Skeletal muscle tissue (tissue), 4 donors: ENCODE data around the gene ZNF557. TPM values are rescaled to one million over a fixed set of nuclear protein-coding genes. Genes with fewer than 3 reads are reported as not detected.
A peak's percentile ranks its signal among the peaks of the same experiment; 100 is the strongest.

Experiments
- H3K27ac ChIP-seq: one replicate; pipeline ENCODE4 v1.7.0; 2013; ENCODE audit warnings: mild to moderate bottlenecking, low read depth, low read length, inconsistent platforms
- H3K27me3 ChIP-seq, 3 donors: one replicate each; pipeline ENCODE4 v1.7.0; 2013; ENCODE audit warnings: low read length in 3 of 3; ENCODE audit not compliant: control insufficient read depth in 3 of 3, insufficient read depth in 3 of 3
- H3K36me3 ChIP-seq, 3 donors: one replicate each; pipeline ENCODE4 v1.7.0; 2013; ENCODE audit warnings: low read length in 3 of 3; ENCODE audit not compliant: control insufficient read depth in 3 of 3, insufficient read depth in 3 of 3
- H3K4me1 ChIP-seq, 3 donors: one replicate each; pipeline ENCODE4 v1.7.0; 2013; ENCODE audit warnings: low read length in 3 of 3, mild to moderate bottlenecking in 3 of 3; ENCODE audit not compliant: control insufficient read depth in 3 of 3, insufficient read depth in 3 of 3
- H3K4me3 ChIP-seq, 3 donors: one replicate each; pipeline ENCODE4 v1.7.0; 2013; ENCODE audit warnings: low read length in 3 of 3
- H3K9ac ChIP-seq, 3 donors: one replicate each; pipeline ENCODE4 v1.7.0; 2013; ENCODE audit warnings: low read length in 3 of 3, mild to moderate bottlenecking in 3 of 3, moderate library complexity in 2 of 3, low read depth in 1 of 3
- H3K9me3 ChIP-seq, 3 donors: one replicate each; pipeline ENCODE4 v1.7.0; 2013; ENCODE audit warnings: low read length in 3 of 3; ENCODE audit not compliant: control insufficient read depth in 3 of 3
- total RNA-seq: library from RNA; depleted of rRNA; stranded (reverse); fragments of >200 nt; gene quantifications from one replicate; pipeline ENCODE4 v1.2.3, GENCODE V29; 2014
- donor health status: Osteomylitis.

ZNF557 gene
- total RNA-seq, 1 donor from 2014 or later: 16.7 TPM

DNA sequence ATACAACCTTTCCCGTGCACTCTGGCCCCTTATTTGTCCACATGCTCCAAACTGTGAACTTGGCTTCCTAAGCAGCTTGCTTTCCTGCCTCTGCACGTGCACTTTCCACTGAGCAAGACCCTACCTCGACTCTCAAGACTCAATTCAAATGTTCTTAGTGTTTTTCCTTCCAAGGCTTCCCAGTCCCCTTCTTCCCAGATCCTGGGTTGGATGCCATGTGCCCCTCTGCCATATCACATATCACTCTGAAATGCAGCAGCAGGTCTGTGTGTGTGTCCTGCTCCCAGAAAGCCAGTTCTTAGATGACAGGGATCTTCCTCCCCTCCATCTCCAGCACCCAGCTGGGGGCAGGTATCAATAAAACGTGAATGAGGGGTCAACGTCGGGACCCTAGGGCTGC is 3.0 kb downstream of the ZNF557 start:
- no peak overlapping the region for H3K4me3 ChIP-seq
- no peak overlapping the region for H3K27ac ChIP-seq
- peaks cover 2 to 10% (median 3%) of the 10 kb centered on the region in 3 donors for H3K9me3 ChIP-seq
- peaks cover 48 to 54% (median 54%) of the 10 kb centered on the region in 3 donors for H3K36me3 ChIP-seq
- peaks cover 4 to 14% (median 7%) of the 10 kb centered on the region in 3 donors for H3K4me1 ChIP-seq
- no peaks in the 10 kb centered on the region for H3K27me3 ChIP-seq
- no peak overlapping the region for H3K9ac ChIP-seq

DNA sequence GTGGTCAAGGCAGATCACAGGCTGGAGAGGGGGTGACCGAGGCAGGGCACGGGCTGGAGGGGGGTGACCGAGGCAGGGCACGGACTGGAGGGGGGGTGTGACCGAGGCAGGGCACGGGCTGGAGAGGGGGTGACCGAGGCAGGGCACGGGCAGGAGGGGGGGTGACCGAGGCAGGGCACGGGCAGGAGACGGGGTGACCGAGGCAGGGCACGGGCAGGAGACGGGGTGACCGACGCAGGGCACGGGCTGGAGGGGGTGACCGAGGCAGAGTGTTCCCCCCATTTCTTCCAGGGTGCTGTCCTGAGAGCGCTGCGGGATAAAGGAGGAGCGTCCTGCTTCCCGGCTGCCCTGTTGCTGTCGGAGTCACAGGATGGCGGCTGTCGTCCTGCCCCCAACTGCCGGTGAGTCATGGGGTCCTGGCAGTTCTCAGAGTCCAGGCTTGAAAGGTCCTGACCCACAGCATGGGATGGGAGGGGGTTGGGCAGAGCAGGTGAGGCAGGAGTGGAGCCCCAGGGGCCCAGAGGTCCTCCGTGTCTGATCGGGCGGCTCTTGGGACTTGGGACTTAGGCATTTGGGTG is 5.3 kb downstream of the ZNF557 start:
- Histone ChIP-seq H3K36me3 (peaks cover 63 to 75% (median 71%) of the 10 kb centered on the region in 3 donors), H3K9ac (no peak overlapping the region), H3K4me3 (no peak overlapping the region), H3K27ac (no peak overlapping the region), H3K9me3 (peaks cover 5 to 24% (median 11%) of the 10 kb centered on the region in 3 donors), H3K27me3 (no peaks in the 10 kb centered on the region), H3K4me1 (peaks cover 4 to 9% (median 7%) of the 10 kb centered on the region in 3 donors)

DNA sequence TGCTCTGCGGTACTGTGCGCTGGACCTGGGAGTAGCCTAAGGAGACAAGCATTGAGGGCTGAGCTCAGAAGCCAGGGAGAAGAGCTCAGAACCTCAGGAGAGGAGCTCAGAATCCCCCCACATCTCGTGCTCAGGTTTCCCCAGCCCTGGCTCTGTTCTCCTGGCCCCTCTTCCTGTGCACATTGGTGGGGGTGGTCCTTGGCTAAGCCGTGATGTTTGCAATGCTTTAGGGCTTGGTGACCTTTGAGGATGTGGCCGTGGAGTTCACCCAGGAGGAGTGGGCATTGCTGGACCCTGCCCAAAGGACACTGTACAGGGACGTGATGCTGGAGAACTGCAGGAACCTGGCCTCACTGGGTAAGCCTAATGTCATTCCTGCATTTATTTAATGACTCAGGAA is 6.6 kb downstream of the ZNF557 start:
- no peaks in the 10 kb centered on the region for H3K4me1 ChIP-seq
- H3K4me3 ChIP-seq: no peak overlapping the region
- no peak overlapping the region for H3K27ac ChIP-seq
- H3K9me3 ChIP-seq: peaks cover 11 to 36% (median 22%) of the 10 kb centered on the region in 3 donors
- no peak overlapping the region for H3K9ac ChIP-seq
- H3K27me3 ChIP-seq: no peaks in the 10 kb centered on the region
- peaks cover 74 to 85% (median 79%) of the 10 kb centered on the region in 3 donors for H3K36me3 ChIP-seq

DNA sequence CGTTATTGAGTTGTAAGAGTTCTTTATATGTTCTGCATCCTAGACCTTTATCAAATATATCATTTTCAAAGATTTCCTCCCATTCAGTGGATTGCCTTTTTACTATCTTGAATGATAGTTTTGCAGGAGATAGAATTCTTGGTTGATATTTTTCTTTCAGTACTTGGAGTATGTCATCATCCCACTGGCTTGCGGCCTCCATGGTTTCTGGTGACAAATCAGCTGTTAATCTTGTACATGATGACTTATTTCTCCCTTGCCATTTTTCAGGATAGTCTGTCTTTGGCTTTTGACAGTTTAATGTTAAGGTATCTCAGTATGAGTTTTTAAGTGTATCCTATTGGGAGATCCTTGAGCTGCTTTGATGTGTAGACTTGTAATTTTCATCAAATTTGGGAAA is 8.5 kb downstream of the ZNF557 start:
- Histone ChIP-seq H3K4me1 (no peaks in the 10 kb centered on the region), H3K27me3 (no peaks in the 10 kb centered on the region), H3K9me3 (peaks cover 23 to 53% (median 35%) of the 10 kb centered on the region in 3 donors), H3K9ac (no peak overlapping the region), H3K36me3 (peaks cover 80 to 94% (median 87%) of the 10 kb centered on the region in 3 donors), H3K27ac (no peak overlapping the region), H3K4me3 (no peak overlapping the region)

DNA sequence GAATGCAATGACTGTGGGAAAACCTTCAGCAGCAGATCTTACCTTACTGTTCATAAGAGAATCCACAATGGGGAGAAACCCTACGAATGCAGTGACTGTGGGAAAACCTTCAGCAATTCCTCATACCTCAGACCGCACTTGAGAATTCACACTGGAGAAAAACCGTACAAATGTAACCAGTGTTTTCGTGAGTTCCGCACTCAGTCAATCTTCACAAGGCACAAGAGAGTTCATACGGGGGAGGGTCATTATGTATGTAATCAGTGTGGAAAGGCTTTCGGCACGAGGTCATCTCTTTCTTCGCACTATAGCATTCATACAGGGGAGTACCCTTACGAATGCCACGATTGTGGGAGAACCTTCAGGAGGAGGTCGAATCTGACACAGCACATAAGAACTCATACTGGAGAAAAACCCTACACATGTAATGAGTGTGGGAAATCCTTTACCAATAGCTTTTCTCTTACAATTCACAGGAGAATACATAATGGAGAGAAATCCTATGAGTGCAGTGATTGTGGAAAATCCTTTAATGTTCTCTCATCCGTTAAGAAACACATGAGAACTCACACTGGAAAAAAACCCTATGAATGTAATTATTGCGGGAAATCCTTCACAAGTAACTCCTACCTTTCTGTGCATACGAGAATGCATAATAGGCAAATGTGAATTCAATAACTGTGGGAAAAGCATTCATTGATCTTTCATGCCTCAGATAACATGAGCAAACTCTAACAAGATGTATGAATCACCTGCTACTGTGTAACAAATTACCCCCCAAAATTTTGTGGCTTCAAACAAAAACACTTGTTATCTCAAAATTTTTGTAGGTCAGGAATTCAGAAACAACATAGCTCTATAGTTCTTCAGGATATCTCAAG is 13.8 kb downstream of the ZNF557 start:
- no peak overlapping the region for H3K27ac ChIP-seq

DNA sequence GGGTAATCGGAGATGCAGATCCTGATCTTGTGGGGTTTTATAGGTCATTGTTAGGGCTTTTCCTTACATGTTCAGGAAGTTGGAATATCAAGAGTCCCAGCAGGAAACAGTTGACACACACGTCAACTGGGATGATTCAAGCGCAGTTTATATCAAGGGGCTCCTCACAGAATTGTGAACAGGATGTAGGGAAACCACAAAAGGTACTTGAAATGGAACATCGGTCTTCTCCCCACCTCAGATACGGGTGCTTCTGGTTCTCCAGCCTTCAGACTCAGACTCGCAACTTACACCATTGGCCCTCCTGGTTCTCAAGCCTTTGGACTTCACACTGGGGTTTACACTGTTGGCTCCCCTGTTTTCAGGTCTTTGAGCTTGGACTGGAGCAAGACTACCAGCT is 19.5 kb downstream of the ZNF557 start:
- H3K36me3 ChIP-seq: peaks cover 29 to 33% (median 30%) of the 10 kb centered on the region in 3 donors
- peaks cover 23 to 27% (median 26%) of the 10 kb centered on the region in 3 donors for H3K9me3 ChIP-seq
- H3K27ac ChIP-seq: no peak overlapping the region
- H3K4me1 ChIP-seq: no peaks in the 10 kb centered on the region
- H3K9ac ChIP-seq: no peak overlapping the region
- H3K27me3 ChIP-seq: no peaks in the 10 kb centered on the region
- peak overlapping the region in 2 of 3 donors; percentile 1 to 20 for H3K4me3 ChIP-seq

More for the DNA sequence above, 13.8 kb downstream of the ZNF557 start:
- peaks cover 43 to 66% (median 49%) of the 10 kb centered on the region in 3 donors for H3K9me3 ChIP-seq
- H3K4me1 ChIP-seq: no peaks in the 10 kb centered on the region
- H3K27me3 ChIP-seq: no peaks in the 10 kb centered on the region
- H3K4me3 ChIP-seq: peak overlapping the region in 1 of 3 donors; percentile 40
- no peak overlapping the region for H3K9ac ChIP-seq
- H3K36me3 ChIP-seq: peaks cover 68 to 69% (median 68%) of the 10 kb centered on the region in 3 donors

DNA sequence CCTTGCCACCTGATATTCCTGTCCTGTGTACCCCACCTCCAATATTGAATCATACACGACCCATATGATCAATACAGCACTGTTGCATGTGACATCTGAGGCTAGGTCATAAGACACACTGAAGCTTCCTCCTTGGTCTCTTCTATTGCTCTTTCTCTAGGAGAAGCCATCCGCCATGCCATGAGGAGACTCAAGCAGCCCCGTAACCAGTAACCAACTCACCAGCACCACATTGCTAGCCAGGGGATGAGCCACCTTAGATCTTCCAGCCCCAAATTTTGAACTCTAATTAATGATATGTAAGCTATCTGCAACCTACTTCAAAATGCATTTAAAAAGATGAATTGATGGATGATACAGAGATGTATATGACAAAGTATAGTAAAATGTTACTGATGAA is 28.6 kb downstream of the ZNF557 start:
- peak overlapping the region; percentile 23 to 96 (median 80) for H3K4me3 ChIP-seq
- peaks cover 4 to 6% (median 5%) of the 10 kb centered on the region in 3 donors for H3K9me3 ChIP-seq
- peaks cover 3 to 4% (median 4%) of the 10 kb centered on the region in 3 donors for H3K36me3 ChIP-seq
- no peaks in the 10 kb centered on the region for H3K27me3 ChIP-seq
- peak overlapping the region; percentile 94 for H3K27ac ChIP-seq
- peak overlapping the region; percentile 87 to 93 (median 89) for H3K9ac ChIP-seq
- peaks cover 3 to 7% (median 5%) of the 10 kb centered on the region in 3 donors for H3K4me1 ChIP-seq

DNA sequence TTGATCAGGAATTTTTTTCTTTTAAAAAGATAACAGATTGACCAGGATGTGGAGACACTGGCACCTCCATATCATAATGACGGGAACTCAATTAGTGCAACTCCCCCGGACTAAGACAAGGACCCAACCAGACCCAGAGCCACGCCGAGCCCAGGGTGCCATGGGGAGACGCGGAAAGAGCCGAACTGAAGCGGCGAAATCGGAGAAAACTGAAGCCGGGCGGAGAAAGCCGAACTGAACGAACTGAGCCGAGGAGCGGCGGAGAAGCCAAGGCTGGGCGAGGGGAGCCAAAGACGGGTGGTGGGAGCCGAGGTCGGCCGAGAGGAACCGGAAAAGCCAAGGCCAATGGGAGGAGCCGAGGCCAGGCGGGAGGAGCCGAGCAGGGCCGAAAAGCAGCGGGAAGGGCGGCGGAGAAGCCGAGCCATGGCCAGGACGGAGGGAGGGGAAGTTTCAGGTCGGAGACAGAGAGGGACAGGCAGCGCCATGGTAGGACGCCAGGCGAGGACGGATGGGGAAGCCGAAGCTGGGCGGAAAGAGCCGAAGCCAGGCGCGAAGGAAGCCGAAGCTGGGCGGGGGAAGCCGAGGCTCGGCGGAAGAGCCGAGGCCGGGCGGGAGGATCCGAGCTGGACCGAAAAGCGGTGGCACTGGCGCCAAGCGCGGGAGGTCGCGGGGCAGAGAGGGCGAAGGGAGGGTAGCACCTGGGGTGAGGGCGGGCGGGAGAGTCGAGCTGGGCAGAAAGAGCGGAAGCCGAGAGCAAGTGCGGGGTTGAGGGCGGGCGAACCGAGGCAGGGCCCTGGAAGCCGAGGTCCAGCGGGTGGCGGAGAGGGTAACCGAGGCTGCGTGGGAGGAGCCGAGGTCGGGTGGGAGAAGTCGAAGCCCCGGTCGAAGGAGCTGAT is 29.4 kb downstream of the ZNF557 start:
- peak overlapping the region; percentile 87 to 93 (median 89) for H3K9ac ChIP-seq
- H3K4me1 ChIP-seq: peaks cover 3 to 7% (median 5%) of the 10 kb centered on the region in 3 donors
- no peaks in the 10 kb centered on the region for H3K27me3 ChIP-seq
- peaks cover 3 to 4% (median 4%) of the 10 kb centered on the region in 3 donors for H3K36me3 ChIP-seq
- peak overlapping the region; percentile 80 to 96 (median 88) for H3K4me3 ChIP-seq
- peaks cover 4 to 6% (median 5%) of the 10 kb centered on the region in 3 donors for H3K9me3 ChIP-seq
- H3K27ac ChIP-seq: peak overlapping the region; percentile 94

DNA sequence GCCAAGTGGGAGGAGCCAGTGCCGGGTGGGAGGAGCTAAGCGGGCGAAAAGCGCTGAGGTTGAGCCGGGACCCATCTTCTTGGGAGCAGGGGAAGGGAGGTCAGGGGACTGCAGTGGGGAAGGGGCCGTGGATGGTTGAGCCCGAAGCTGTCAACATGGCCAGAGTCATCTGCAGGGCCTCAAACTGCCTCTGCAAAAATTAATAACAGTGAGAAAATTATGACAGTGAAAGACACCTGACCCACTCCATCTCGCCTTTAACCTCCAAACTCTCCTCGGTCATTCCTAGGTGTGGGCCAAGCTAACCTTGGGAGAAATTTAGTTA is 30.1 kb downstream of the ZNF557 start:
- H3K36me3 ChIP-seq: peaks cover 3 to 4% (median 4%) of the 10 kb centered on the region in 3 donors
- H3K9me3 ChIP-seq: peaks cover 4 to 6% (median 5%) of the 10 kb centered on the region in 3 donors

More for the DNA sequence above, 30.1 kb downstream of the ZNF557 start:
- H3K27me3 ChIP-seq: peaks cover 0 to 3% (median 0%) of the 10 kb centered on the region in 3 donors
- peak overlapping the region; percentile 80 to 96 (median 88) for H3K4me3 ChIP-seq
- H3K27ac ChIP-seq: peak overlapping the region; percentile 94
- H3K9ac ChIP-seq: peak overlapping the region; percentile 87 to 93 (median 89)
- H3K4me1 ChIP-seq: peaks cover 3 to 7% (median 5%) of the 10 kb centered on the region in 3 donors
